Stimulated activated naive CD4-positive, alpha-beta T cell (primary cell): Measurements from ENCODE around the gene CPTP.

Source experiments
- DNase-seq, 6 experiments: peaks; one replicate each; lab custom pipeline; 2025; lab: John Stamatoyannopoulos, UW

CPTP gene

GRCh38 chr1:1349256-1350012 lies 24.8 kb downstream of the CPTP start, which contains the start of gene DVL1:
Gene DVL1 (minus strand): TSS chr1:1349418. CDS start chr1:1349065, 353 bp downstream.
- peak; percentile 51 to 80 (median 71) for DNase-seq

DNA sequence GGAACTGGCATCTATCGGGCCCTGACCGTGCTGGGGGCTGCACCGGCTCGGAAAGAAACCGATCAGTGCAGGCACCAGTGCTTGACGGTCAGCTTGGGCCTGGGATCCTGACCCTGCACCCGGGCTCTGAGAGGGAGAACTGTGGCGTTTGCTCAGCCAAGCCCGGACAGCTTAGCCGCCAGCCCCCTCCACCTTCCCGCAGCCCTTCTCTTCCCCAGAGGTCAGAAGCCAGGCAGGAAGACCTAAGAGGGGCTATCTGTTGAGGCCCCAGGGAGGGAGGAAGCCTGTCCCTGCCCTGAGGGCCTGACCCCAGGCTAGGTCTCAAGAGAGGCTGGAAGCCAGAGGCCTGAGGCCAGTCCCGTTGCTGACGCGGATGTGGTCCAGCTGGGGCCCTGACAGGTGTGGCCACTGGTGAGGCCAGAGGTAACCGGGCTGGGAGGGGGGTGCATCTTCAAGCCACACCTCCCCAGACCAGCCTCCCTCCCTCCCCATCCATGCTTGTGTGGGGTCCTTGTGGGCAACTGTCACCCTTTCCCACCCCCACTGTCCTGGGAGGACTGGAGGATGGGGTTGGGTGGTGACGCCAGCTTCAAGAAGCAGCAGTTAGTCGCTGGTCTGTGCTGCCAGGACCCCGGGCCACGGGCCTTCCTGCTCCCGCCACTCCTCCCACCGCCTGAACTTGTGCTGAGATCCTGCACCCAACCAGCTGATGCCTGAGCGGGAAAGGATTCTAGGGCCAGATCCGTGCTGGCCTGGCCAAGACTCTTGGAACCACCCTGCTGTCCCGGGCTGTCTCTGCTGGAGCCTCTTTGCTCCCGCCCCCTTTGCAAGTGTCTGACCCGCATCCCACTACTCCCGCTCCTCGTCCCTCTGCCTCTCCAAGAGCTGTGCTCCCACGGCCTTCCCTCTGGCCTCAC lies 27.2 kb downstream of the CPTP start:
- DNase-seq, result no peak

GRCh38 chr1:1352786-1353388 lies 28.3 kb downstream of the CPTP start:
- no peak for DNase-seq

DNA sequence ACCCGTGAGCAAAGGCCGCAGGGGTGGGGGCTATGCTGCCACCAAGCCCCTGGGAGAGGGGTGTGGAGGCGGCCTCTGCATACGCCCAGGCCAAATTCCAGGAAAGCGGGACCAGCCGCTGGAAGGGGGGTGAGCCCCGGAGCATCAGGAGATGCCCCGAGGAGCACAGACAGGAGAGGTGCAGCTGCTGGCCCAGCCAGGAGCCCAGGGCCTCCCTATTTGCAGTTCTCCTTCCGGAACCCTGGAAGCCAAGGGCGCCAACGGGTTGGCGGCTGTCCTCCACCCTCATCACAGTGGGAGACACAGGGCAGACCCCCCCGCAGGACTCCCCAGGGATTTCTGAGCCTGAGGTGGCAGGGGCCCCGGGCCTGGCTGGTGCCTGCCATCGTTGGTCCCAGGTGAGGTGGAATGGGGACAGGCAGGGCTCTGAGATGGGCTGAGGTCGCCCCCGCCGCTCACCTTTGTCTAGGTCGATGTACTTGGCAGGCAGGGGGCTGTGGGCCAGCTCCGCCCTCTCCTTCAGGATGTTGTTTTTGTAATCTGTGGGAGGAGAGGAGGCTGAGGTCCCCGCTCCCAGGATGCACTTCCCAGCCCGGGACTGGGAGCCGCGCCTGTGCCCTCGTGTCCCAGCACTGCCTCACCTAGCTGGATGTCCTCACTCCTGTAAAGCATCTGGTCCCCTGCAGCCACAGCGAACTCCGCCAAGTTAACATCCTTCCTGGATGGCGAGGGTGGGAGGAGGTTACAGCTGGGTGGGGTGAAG lies 29.0 kb downstream of the CPTP start:
- DNase-seq, result peak in 1 of 6 experiments; percentile 35

DNA sequence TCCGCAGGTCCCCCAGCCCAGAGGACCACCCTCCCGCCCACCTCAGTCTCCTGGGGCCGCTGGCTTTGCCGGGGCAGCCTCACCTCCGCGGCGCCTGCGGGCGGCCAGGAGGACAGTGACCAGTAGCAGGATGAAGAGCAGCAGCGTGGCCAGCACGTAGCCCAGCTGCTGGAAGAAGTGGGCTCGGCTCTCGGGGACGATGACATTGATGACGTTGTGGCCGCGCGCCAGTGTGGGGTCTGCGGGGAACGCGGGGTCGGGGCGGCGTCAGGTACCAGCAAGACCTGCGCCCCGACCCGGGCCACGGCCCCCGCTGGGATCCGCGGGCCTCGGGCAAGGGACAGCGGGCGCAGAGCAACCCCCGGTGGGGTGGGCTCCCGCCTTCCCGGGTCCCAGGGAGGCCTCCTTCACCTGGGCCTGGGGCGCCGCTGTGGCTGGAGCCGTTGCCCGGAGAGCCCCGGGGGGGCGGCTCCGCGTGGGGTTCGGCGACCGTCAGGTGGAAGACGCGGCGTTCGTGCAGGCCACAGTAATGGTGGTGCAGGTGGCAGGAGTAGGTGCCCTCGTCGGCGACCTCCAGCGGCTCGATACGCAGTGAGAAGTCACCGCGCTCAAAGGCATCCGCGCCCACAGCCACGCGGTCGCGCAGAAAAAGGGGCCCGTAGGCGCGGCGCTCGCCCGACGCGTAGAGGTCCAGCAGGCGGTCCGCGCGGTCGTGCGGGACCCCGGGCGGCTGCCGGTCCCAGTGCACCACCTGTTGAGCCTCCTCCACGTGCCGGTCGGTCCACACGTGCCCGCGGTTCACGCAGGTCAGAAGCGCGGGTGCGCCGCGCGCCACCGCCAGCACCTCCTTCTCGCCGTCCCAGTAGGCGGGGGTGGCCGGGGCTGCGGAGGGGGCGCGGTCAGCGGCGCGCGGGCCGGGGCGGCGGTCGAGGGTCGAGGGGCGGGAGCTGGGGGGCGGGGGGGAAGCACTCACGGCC lies 30.0 kb downstream of the CPTP start:
- peak in 2 of 6 experiments; percentile 21 to 43 for DNase-seq

DNA sequence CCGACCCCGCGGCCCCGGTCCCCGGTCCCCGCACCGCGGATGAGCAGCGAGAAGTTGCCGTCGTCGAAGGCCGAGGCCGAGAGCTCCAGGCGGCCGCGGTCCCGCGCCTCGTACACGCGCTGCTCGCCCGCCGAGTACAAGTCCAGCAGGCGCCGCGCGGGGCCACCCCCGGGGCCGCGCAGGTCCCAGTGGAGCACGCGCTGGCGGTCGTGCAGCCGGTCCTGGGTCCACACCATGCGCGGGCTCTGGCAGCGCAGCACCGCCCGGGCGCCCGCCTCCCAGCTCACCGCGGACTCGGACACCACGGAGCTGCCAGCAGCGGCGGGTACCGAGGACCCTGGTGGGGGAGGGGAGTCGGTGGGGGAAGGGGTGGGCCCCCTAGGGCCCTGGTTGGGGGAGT lies 30.8 kb downstream of the CPTP start:
- DNase-seq, result no peak

GRCh38 chr1:1356166-1356795 lies 31.7 kb downstream of the CPTP start:
- no peak for DNase-seq

DNA sequence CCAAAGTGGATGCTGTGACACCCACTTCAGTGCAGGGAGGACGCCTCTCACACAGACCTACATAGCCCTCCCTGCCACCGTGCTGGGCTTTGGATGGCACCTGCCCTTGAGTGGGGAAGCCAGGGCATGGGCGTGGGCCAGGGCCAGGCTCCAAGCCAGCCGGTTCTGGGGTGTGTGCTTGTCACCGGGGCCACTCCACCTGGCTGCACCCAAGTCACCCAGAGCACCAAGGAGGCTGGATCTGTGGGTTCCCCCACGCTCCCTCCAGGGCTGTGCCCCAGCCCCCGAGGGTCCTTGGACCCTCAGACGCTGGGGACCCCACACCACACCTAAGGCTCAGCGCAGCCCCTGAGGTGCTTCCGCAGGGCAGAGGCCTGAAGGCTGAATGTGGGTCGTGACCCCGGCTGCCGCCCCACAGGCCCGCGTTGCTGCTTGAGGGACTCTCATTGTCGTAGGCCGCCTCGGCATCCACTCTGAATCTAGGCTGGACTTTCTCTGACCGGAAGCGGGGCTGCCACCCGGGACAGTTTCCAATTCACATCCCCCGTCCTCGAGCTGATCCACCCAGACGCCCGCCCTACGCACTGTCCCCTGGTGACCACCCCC lies 32.3 kb downstream of the CPTP start:
- DNase-seq, result no peak

- DNase-seq, result no peak
Observed at GRCh38 chr1:1357871-1358432, 33.4 kb downstream of the CPTP start.

- no peak for DNase-seq
Observed at GRCh38 chr1:1358433-1359271, 34.0 kb downstream of the CPTP start, which contains the start of gene MXRA8. Gene MXRA8 (minus strand): TSS chr1:1358555. CDS start chr1:1358504, 51 bp downstream.

DNA sequence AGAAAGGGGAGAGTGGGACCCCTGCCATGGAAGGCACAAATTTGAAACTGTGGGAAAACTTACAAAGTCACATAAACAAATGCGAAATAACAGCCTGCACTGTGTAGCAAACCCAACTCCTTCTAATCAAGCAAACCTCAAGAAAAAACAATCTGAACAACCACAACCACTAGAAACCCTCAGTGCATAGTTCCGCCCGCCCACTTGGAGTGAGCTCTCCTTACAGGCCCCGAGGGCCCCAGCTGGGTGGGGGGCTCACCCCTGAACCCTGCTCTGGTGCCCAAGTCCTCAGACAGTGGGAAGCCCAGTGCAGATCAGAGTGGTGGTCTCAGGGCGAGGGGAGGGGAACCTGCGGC lies 34.7 kb downstream of the CPTP start:
- peak in 2 of 6 experiments; percentile 21 to 27 for DNase-seq

DNA sequence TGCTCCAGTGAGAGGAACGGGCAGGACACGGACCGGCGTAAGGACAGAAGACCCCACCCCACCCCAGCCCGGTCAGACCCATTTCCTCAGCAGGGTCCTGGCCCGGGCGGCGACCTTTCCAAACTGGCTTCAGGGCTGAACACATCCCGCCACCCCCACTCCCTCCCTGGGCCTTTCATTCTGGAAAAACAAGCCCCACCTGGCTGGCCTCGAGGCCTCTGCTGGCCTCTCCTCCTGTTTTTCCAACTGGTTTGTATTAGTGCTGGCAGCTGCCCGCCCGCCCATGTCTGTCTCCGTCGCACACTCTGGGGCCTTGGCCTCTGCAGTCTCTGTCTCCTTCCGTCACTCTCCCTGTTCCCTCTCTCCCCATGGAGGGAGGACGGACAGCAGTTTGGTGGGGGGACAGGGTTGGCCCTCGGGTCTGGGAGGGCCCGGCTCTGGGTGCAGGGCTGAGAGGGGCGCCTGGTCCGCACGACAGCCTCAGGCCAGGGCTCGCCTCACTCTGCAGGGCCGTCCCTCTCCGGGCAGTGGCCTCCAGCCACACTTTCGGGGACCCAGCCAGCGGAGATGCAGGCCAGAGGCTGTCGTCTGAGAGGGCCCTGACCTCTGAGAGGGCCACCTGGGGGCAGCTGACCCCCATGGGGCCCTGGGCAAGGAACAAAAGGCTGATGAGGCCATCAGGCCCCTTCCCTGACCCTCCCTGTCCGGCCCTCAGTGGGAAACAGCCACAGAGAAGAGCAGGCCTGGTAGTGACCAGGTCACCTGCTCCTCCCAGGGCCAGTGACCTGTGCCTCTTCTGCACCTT lies 35.3 kb downstream of the CPTP start:
- no peak for DNase-seq

DNA sequence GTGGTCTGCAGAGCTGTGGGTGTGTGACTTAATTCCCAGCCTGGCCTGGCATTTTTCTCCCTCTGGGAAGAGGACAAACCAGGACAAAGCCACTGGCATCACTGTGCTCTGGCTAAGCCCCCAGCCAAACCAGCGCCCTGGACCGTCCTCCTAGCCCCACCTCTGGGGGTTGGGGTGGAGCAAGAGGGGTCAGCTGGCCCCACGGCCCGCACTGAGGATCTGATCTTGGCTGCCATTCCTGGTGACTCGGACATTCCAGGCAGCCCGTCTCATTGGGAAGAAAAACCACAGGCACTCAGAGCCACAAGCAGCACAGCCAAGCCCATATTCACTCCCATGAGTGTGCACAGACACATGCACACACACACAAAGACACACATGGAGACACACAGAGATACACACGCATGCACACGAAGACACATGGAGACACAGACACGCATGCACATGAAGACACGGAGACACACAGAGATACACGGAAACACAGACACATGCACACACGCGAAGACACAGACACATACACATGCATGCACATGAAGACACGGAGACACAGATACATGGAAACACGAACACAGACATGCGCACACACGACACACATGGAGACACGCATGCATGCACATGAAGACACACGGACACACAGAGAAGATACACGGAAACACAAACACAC lies 36.0 kb downstream of the CPTP start:
- DNase-seq, result no peak

DNA sequence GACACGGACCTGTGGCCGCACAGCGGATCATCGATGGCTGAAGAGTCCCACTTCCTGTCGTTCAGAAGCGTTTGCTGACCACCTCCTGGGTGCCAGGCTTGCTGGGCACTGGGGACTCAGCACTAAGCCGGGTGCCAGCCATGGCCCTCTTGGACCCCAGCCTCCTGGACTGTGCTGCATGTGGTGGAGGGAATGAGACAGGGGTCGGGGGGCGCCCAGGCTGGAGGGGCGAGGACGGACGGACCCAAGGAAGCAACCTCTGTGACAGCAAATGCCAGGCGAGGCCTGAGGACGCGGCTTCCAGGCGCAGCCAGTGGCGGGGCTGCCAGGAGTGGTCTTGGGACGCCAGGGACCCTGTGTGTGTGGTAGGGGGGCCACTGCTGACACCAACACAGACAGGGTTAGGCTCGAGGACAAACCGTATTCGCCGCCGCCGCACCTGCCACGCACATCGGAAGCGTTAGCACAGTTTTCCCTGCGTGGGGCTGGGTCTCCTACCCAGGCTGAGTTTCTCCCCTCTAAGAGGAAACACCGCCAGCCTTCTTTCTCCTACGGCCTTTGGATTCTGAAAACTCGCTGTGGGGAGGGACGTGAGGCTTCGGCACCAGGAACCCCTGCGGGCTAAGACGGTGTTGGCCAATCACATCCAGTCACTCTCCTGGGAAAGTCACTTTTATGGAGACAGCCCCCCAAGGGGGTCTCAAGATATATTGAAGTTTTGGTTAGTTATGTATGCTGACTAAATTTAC lies 36.8 kb downstream of the CPTP start:
- DNase-seq, result no peak

DNA sequence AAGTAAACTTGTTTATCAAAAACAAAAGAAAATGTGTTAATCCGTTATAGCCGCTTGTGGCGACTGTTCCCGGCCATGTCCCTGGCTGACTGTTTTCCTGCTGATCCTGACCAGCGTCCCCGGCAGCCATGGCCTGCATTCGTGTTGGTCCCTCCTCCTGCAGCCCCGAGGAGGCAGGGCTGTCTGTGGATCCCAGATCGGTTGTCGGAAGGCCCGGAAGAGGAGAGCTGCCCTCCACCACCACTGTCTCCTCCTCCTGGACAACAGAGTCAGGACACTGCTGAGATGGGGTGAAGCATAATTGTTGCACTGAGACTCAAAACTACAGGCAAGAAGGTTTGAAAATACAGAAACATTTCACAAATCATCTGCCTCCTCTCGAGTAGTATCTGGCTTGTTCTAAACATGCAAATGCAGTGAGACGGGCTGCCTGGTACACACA lies 37.4 kb downstream of the CPTP start:
- no peak for DNase-seq

DNA sequence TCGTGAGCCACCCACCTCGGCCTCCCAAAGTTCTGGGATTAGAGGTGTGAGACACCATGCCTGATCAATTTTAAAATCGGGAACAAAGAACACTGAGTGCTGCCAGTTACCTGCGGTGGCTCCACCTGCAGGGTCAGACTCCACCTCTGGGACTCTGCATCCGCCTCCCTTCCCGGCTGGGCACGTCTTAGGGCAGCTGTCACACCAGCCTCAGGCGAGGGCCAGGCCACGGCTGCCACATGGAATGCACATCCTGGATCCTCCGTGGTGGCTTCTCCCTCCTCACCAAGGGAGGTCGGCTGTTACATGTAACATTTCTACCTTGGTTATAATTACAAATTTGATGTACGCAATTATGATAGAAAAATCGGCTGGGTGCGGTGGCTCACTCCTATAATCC lies 39.7 kb downstream of the CPTP start:
- DNase-seq, result no peak
